IPS-NIHi7 (cell line): ENCODE measurements around the gene CCDC188.
A peak's percentile ranks its signal among the peaks of the same experiment; 100 is the strongest.
"Not testable (repeated sequence)": the region's sequence is repeated elsewhere in the genome, so short reads cannot be mapped to it uniquely, and the experiment has no call there.

Experiments
- DNase-seq: peaks from one replicate; pipeline ENCODE4 v3.0.0; 2012; ENCODE audit warnings: mixed read lengths; ENCODE audit errors: extremely low spot score

The CCDC188 gene

GRCh38 chr22:20169253-20169822, 18.5 kb upstream of the CCDC188 start:
- DNase-seq = no peak

GRCh38 chr22:20167643-20168322, 16.9 kb upstream of the CCDC188 start:
- DNase-seq = no peak

- DNase-seq = no peak
Measured at GRCh38 chr22:20166703-20167102, 15.8 kb upstream of the CCDC188 start.

GRCh38 chr22:20165913-20166312, 15.1 kb upstream of the CCDC188 start:
- no peak for DNase-seq

GRCh38 chr22:20165421-20165820, 14.6 kb upstream of the CCDC188 start:
- no peak for DNase-seq

- DNase-seq = no peak
Measured at GRCh38 chr22:20164863-20165262, 14.0 kb upstream of the CCDC188 start.

GRCh38 chr22:20160041-20160440, 9.2 kb upstream of the CCDC188 start:
- DNase-seq = no peak

- not testable (repeated sequence) for DNase-seq
Measured at GRCh38 chr22:20159531-20159930, 8.7 kb upstream of the CCDC188 start.

GRCh38 chr22:20159076-20159475, 8.2 kb upstream of the CCDC188 start:
- peak; percentile 81 for DNase-seq

- no peak for DNase-seq
Measured at GRCh38 chr22:20158391-20159036, 7.7 kb upstream of the CCDC188 start.

- no peak for DNase-seq
Measured at GRCh38 chr22:20157430-20158183, 6.8 kb upstream of the CCDC188 start.

- peak; percentile 92 for DNase-seq
Measured at GRCh38 chr22:20156611-20157429, 6.0 kb upstream of the CCDC188 start.

- DNase-seq = no peak
Measured at GRCh38 chr22:20156042-20156389, 5.2 kb upstream of the CCDC188 start.

GRCh38 chr22:20155330-20156041, 4.6 kb upstream of the CCDC188 start:
- no peak for DNase-seq

- DNase-seq = no peak
Measured at GRCh38 chr22:20154602-20155187, 3.8 kb upstream of the CCDC188 start.

- peak; percentile 53 for DNase-seq
Measured at GRCh38 chr22:20153945-20154344, 3.1 kb upstream of the CCDC188 start.

- no peak for DNase-seq
Measured at GRCh38 chr22:20152464-20152890, 1.6 kb upstream of the CCDC188 start.

GRCh38 chr22:20151276-20151588, 377 bp upstream of the CCDC188 start:
- no peak for DNase-seq

- DNase-seq = no peak
Measured at GRCh38 chr22:20149257-20150250, 1.3 kb downstream of the CCDC188 start.

GRCh38 chr22:20148414-20148813, 2.4 kb downstream of the CCDC188 start:
- no peak for DNase-seq
